ENCODE measurements around the gene MATCAP1.

DNA sequence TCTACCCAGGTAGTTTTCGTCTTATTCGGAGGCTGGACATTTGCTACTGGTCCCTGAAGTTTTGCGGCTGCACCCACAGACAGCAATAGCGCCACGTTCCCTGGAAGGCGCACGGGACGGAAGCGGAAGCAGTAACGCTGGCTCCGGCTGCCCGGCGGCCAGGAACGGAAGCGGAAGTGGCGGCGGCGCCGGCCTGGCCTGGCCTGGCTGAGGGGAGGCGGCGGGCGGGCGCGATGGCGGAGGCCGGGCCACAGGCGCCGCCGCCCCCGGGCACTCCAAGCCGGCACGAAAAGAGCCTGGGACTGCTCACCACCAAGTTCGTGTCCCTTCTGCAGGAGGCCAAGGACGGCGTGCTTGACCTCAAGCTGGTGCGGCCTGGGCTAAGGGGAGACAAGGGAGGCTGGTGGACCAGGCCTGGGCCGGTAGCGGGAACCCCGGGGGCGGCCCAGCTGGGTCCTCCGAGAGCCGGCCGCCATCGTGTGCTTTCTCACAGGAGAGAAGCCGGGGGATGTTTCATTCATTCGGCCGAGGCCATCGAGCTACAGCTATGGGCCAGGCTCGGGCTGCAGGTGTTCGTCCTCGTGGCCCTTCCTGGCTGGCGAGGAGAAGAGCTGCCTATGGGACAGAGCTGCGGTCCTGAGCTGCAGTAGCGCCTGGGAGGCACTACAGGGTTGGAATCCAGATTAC lies 8.4 kb upstream of the MATCAP1 start, which contains the start of gene E2F4:
- TF ChIP-seq, protein P1, sequence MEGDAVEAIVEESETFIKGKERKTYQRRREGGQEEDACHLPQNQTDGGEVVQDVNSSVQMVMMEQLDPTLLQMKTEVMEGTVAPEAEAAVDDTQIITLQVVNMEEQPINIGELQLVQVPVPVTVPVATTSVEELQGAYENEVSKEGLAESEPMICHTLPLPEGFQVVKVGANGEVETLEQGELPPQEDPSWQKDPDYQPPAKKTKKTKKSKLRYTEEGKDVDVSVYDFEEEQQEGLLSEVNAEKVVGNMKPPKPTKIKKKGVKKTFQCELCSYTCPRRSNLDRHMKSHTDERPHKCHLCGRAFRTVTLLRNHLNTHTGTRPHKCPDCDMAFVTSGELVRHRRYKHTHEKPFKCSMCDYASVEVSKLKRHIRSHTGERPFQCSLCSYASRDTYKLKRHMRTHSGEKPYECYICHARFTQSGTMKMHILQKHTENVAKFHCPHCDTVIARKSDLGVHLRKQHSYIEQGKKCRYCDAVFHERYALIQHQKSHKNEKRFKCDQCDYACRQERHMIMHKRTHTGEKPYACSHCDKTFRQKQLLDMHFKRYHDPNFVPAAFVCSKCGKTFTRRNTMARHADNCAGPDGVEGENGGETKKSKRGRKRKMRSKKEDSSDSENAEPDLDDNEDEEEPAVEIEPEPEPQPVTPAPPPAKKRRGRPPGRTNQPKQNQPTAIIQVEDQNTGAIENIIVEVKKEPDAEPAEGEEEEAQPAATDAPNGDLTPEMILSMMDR (conservative IDR thresholded peaks at IDR 0.05; ENCODE audit: low read depth, low read length) = no peak
- TF ChIP-seq EZH2 (IDR thresholded peaks at IDR 0.05; ENCODE audit: borderline replicate concordance, low read depth, low read length, poor library complexity, severe bottlenecking) = no peak
